ENCODE measurements around the gene ATXN1. TPM values are rescaled to one million over a fixed set of nuclear protein-coding genes. Genes with fewer than 3 reads are reported as not detected.

Gene ATXN1
- total RNA-seq, 2 donors from 2014 or later: 121 to 135 TPM

DNA sequence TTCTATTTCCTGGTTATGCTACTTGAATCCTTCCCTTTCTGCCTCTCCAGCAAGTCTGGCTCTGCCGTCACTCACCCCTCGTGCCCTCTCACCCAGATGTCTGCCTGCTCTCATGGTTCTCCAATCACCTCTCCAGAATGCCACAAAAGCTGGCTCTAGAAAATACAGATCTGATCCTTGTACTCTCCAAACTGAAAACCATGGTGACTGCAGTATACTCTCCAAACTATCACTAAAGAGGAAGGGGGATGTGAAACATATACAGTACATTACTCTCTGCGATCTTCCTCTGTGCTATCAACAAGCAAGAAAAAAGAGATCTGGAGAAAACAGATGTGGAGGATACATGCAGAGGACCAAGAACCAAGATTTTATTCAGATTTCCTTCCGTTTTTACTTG is 91.1 kb downstream of the ATXN1 start:
- H3K9me3 ChIP-seq (ENCODE audit: control insufficient read depth, low read length, poor library complexity, severe bottlenecking): no peaks in the 10 kb centered on the region
- Mint-ChIP-seq H3K27ac (peak overlapping the region; percentile 88), H3K36me3 (ENCODE audit: low read depth) (peaks cover 4% of the 10 kb centered on the region), H3K4me1 (peaks cover 47% of the 10 kb centered on the region), H3K4me3 (peak overlapping the region; percentile 82), H3K27me3 (no peaks in the 10 kb centered on the region)
- DNase-seq (no peak), ATAC-seq (peak; percentile 8)

DNA sequence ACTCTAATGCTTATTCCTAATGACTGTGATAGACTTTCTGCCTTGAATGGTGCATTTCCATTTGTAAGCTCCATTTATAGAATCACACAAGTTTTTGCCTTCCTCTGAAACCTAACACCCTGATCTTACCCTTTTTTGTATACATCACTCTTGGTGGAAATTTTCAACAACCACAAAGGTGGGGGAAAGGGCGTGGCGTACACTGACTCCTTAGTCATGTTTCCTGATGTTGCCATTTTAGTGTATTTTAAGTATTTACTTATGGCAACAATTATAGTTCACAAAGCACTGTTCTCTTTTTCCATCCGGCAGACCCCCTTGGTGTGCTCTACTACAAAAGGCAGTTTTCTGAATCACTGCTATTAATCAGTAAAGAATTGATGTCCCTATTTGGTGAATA is 92.0 kb downstream of the ATXN1 start:
- H3K27ac Mint-ChIP-seq: peak overlapping the region; percentile 88
- peaks cover 46% of the 10 kb centered on the region for H3K4me1 Mint-ChIP-seq

DNA sequence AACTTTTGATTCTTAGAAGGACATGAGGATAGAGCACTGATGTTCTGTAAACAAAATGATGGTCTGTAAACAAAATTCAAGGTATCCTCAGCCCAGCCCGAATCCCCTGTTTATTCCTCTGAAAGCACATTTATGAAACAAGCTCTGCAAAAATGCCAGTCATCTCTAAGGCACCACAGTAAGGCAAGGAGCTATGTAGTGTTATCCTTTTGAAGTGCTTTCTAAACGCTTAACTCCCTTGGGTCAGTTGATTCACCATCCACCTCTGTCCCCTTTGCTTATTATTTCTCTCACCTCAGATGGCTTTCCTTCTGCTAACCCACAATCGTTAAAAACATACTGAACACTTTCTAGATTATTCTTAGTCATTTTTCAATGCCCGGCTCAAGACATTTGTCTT is 93.8 kb downstream of the ATXN1 start:
- Mint-ChIP-seq H3K27me3 (no peaks in the 10 kb centered on the region), H3K4me1 (peaks cover 40% of the 10 kb centered on the region), H3K27ac (peak overlapping the region; percentile 59), H3K36me3 (ENCODE audit: low read depth) (peaks cover 4% of the 10 kb centered on the region), H3K4me3 (peak overlapping the region; percentile 4)
- no peaks in the 10 kb centered on the region for H3K9me3 ChIP-seq (ENCODE audit: control insufficient read depth, low read length, poor library complexity, severe bottlenecking)
- ATAC-seq (no peak), DNase-seq (no peak)

More for the DNA sequence above, 92.0 kb downstream of the ATXN1 start:
- DNase-seq (peak in 1 of 3 donors; percentile 39), ATAC-seq (peak; percentile 85)
- Mint-ChIP-seq H3K27me3 (no peaks in the 10 kb centered on the region), H3K4me3 (peak overlapping the region; percentile 68), H3K36me3 (ENCODE audit: low read depth) (peaks cover 4% of the 10 kb centered on the region)
- no peaks in the 10 kb centered on the region for H3K9me3 ChIP-seq (ENCODE audit: control insufficient read depth, low read length, poor library complexity, severe bottlenecking)

DNA sequence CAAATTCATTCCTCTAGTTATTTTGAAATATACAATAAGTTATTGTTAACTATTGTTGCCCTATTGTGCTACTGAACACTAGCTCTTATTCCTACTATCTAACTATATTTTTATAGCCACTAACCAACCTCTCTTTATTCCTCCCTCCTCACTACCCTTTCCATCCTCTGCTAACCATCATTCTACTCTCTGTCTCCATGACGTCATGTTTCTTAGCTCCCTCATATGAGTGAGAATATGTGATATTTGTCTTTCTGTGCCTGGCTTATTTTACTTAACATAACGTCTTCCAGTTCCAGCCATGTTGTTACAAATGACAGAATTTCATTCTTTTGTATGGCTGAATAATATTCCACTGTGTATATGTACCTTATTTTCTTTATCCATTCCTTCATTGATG is 95.3 kb downstream of the ATXN1 start:
- no peak overlapping the region for H3K27ac Mint-ChIP-seq
- H3K9me3 ChIP-seq (ENCODE audit: control insufficient read depth, low read length, poor library complexity, severe bottlenecking): no peaks in the 10 kb centered on the region
- ATAC-seq (no peak), DNase-seq (no peak)
- H3K4me3 Mint-ChIP-seq: peak overlapping the region; percentile 1
- H3K4me1 Mint-ChIP-seq: peaks cover 28% of the 10 kb centered on the region
- no peaks in the 10 kb centered on the region for H3K27me3 Mint-ChIP-seq
- peaks cover 2% of the 10 kb centered on the region for H3K36me3 Mint-ChIP-seq (ENCODE audit: low read depth)

DNA sequence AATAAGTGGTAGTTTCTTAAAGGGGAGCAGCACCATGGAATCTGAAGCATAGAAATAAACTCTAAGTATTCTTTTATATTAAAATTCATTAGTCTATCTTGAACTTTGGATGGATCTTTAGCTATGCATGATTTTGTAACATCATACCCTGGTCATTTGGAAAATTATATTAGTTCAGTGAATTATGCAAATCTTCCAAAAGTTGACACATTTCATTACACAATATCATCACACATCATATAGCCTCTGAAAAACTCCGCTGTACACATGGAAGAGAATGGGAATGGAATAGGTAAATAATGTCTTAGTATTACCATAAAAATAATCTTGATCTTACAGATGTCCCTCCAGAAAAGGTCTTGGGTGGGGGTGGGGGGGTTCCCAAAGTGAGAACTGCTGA is 96.1 kb downstream of the ATXN1 start:
- ATAC-seq: no peak
- Mint-ChIP-seq H3K27ac (no peak overlapping the region), H3K4me3 (no peak overlapping the region), H3K4me1 (peaks cover 23% of the 10 kb centered on the region), H3K27me3 (no peaks in the 10 kb centered on the region), H3K36me3 (ENCODE audit: low read depth) (peaks cover 2% of the 10 kb centered on the region)
- H3K9me3 ChIP-seq (ENCODE audit: control insufficient read depth, low read length, poor library complexity, severe bottlenecking): no peaks in the 10 kb centered on the region
- no peak for DNase-seq

DNA sequence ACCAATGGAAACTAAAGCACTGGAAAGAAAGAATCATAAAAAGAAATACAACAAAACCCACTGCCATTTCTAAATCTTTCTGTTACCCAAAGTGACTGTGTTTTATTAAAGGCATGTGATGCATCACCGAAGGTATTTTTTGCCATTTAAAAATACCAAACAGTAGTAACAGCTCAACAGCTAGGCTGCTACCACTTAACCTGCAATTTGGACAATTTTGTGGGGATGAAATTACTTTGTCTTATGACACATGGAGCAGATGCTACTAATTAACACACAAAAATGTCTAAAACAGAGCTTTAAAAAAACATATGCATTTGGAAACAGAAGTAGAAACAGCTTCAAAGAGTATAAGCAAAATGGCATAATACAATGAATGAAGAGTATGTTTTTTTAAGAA is 97.4 kb downstream of the ATXN1 start:
- H3K9me3 ChIP-seq (ENCODE audit: control insufficient read depth, low read length, poor library complexity, severe bottlenecking): no peaks in the 10 kb centered on the region

DNA sequence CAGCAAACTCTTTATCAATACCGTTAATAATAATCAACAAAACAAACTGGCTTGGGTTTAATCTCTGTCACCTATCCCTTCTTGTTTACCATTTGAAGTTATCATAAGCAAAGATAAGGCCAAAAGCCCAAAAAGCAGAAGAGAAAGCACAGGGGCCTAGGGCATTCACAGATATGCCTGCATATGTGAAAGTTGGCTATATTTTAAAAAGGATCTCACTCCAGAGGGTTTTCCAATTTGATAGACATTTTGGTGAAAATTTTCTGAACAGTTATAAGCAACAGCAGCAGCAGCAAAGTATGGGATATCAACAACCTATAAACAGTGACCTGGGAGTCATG is 101.1 kb downstream of the ATXN1 start:
- ATAC-seq: no peak
- Mint-ChIP-seq H3K4me3 (peak overlapping the region; percentile 77), H3K4me1 (peaks cover 33% of the 10 kb centered on the region), H3K36me3 (ENCODE audit: low read depth) (peaks cover 2% of the 10 kb centered on the region), H3K27me3 (no peaks in the 10 kb centered on the region), H3K27ac (peak overlapping the region; percentile 90)
- no peak for DNase-seq
- H3K9me3 ChIP-seq (ENCODE audit: control insufficient read depth, low read length, poor library complexity, severe bottlenecking): no peaks in the 10 kb centered on the region

More for the DNA sequence above, 97.4 kb downstream of the ATXN1 start:
- peaks cover 2% of the 10 kb centered on the region for H3K36me3 Mint-ChIP-seq (ENCODE audit: low read depth)
- peaks cover 21% of the 10 kb centered on the region for H3K4me1 Mint-ChIP-seq
- DNase-seq (no peak), ATAC-seq (no peak)
- no peak overlapping the region for H3K27ac Mint-ChIP-seq
- H3K27me3 Mint-ChIP-seq: no peaks in the 10 kb centered on the region
- no peak overlapping the region for H3K4me3 Mint-ChIP-seq

DNA sequence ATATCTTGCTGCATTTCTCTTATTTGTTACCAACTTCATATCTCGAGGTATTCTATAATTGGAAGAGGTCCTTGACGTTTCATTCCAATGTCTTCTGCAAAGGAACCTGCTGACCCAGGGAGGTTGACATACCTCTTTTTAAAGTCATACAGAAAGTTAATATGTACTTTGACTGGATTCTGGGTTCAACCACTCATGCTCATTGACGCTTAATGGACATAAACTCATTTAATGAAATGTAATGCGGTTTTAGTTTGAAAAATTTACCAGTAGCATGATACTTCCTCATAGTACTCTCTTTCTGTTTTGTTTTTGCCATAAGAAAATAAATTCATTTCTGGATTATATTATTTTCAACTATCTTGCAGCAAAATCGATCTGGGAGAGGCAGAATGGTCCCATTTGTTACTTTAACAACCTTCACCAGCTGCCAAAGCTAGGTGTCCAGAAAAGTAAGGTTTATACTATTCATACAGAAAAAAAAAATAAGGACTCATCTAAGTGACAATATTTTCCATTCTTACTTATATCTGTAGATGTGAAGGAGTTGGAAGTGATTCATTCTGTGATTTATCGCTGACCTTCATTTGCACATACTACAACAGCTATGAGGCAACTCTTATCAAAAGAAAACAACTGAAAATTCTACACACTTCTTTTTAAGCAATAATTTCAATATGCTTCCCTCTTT is 101.6 kb downstream of the ATXN1 start:
- no peaks in the 10 kb centered on the region for H3K9me3 ChIP-seq (ENCODE audit: control insufficient read depth, low read length, poor library complexity, severe bottlenecking)
- peak overlapping the region; percentile 77 for H3K4me3 Mint-ChIP-seq
- DNase-seq: no peak
- H3K36me3 Mint-ChIP-seq (ENCODE audit: low read depth): peaks cover 4% of the 10 kb centered on the region
- H3K4me1 Mint-ChIP-seq: peaks cover 39% of the 10 kb centered on the region
- no peak for ATAC-seq
- peak overlapping the region; percentile 90 for H3K27ac Mint-ChIP-seq
- H3K27me3 Mint-ChIP-seq: no peaks in the 10 kb centered on the region

DNA sequence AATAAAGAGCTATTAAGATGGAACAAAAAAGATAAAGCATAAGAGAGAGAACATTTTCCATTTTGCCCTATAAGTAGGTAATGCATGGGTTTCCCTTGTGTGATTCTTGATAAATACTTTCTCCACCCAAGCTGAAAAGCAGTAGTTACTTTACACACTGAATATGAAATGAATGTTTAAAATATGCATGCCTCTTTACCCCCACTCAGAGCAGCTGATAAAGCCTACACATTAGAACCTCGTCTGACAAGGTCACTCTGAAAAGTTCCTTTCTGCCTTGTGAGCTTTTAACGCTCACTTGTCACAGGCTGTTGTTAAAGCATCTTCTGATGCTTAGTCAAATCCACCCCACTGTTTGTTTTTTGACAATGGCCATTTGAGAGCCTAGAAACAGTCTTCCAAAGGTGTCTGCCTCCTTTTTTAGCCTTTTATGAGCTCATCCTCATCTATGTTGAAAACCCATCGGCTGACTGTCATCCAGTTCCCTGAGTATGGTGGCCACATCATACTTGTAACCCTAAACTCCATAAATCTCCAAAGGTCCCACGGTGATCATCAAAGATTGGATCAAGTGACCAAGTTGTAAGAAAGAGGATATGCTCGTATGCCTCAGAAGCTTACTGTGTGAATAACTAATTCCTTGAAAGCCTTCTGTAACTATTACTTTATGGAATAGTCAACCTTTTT is 102.8 kb downstream of the ATXN1 start:
- peak overlapping the region; percentile 81 for H3K4me3 Mint-ChIP-seq
- peaks cover 4% of the 10 kb centered on the region for H3K36me3 Mint-ChIP-seq (ENCODE audit: low read depth)
- ATAC-seq (no peak), DNase-seq (no peak)
- no peaks in the 10 kb centered on the region for H3K9me3 ChIP-seq (ENCODE audit: control insufficient read depth, low read length, poor library complexity, severe bottlenecking)
- peaks cover 43% of the 10 kb centered on the region for H3K4me1 Mint-ChIP-seq
- H3K27me3 Mint-ChIP-seq: no peaks in the 10 kb centered on the region
- H3K27ac Mint-ChIP-seq: peak overlapping the region; percentile 90

DNA sequence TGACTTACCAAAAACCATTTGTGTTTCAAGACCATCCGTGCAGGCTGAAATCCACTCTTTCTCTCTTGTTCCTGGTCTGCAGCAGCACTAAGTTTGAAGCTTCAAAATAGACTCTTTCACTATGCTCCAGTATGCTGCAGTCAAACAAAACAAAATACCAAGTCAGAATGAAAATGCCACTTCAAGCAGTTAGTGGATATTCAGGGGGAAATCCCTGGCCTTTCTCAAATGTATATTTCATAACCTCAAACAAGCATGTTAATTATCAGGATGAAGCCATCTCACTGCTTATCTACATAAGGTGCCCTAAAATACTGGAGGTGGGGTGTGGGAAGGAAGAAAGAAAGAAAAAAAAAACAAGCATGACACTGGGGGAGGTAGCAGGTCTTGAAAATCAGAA is 103.5 kb downstream of the ATXN1 start:
- peak; percentile 58 for ATAC-seq
- H3K4me3 Mint-ChIP-seq: peak overlapping the region; percentile 81
- H3K36me3 Mint-ChIP-seq (ENCODE audit: low read depth): peaks cover 4% of the 10 kb centered on the region
- no peaks in the 10 kb centered on the region for H3K27me3 Mint-ChIP-seq
- H3K9me3 ChIP-seq (ENCODE audit: control insufficient read depth, low read length, poor library complexity, severe bottlenecking): no peaks in the 10 kb centered on the region
- peaks cover 49% of the 10 kb centered on the region for H3K4me1 Mint-ChIP-seq
- DNase-seq: no peak
- peak overlapping the region; percentile 90 for H3K27ac Mint-ChIP-seq

DNA sequence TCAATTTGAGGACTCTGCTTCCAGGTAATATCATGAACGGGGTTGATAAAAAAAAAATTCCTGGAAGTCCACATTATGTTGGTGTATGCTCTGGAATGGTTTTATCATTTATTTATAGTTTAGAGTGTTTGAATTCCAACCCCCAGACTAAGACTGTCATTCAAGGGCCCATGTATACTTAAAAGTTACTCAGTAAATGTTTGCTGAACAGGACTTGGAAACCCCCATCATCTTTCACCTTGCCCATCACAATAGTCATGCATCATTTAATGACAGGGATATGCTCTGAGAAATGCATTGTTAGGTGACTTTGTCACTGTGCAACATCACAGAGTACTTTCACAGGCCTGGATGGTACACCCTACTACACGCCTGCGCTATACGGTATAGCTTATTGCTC is 104.8 kb downstream of the ATXN1 start:
- Mint-ChIP-seq H3K27me3 (no peaks in the 10 kb centered on the region), H3K4me3 (no peak overlapping the region), H3K36me3 (ENCODE audit: low read depth) (peaks cover 4% of the 10 kb centered on the region), H3K4me1 (peaks cover 61% of the 10 kb centered on the region), H3K27ac (peak overlapping the region; percentile 90)
- ATAC-seq (no peak), DNase-seq (no peak)
- H3K9me3 ChIP-seq (ENCODE audit: control insufficient read depth, low read length, poor library complexity, severe bottlenecking): no peaks in the 10 kb centered on the region

DNA sequence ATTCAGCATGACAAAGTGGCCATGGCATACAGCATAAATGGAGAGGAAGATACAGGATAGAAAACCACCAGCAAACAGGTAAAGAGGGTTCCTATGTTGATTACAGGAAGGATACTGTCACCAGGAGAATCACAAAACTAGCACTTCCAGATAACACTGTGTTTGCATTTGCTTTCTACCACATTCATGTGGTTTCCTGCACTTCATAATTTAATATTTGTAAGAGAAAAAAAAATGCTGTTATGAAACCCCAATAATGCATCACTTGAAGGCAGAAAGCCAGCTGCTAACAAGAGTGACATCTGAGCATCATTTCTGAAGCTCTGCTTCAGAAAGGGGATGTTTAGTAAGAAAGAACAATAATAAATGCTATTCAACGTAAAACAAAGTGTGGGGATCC is 106.6 kb downstream of the ATXN1 start:
- DNase-seq (no peak), ATAC-seq (peak; percentile 57)
- H3K4me3 Mint-ChIP-seq: peak overlapping the region; percentile 80

DNA sequence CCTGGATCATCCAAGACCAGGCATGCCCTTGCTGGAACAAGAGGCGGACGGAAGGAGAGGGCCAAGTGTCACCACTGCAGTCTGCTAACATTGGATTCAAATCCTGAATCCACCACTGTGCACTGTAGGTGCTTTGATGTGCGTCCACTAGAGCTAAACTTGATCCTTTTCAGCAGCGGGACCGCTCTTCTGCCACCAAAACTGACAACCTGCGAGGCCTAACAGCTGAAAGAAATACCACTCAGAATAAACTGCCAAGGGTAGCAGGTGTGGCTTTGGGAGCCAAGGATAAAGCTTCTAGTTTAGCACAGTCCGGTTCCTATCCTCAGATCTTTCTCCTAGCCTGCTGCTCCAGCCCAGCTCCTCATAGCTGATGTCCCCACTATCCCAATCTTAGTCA is 108.0 kb downstream of the ATXN1 start:
- no peaks in the 10 kb centered on the region for H3K9me3 ChIP-seq (ENCODE audit: control insufficient read depth, low read length, poor library complexity, severe bottlenecking)
- no peak for ATAC-seq
- Mint-ChIP-seq H3K36me3 (ENCODE audit: low read depth) (peaks cover 4% of the 10 kb centered on the region), H3K27ac (peak overlapping the region; percentile 90), H3K4me3 (peak overlapping the region; percentile 50), H3K27me3 (no peaks in the 10 kb centered on the region), H3K4me1 (peaks cover 53% of the 10 kb centered on the region)
- DNase-seq: no peak

More for the DNA sequence above, 106.6 kb downstream of the ATXN1 start:
- Mint-ChIP-seq H3K4me1 (peaks cover 66% of the 10 kb centered on the region), H3K27me3 (no peaks in the 10 kb centered on the region), H3K27ac (peak overlapping the region; percentile 90), H3K36me3 (ENCODE audit: low read depth) (peaks cover 4% of the 10 kb centered on the region)
- H3K9me3 ChIP-seq (ENCODE audit: control insufficient read depth, low read length, poor library complexity, severe bottlenecking): no peaks in the 10 kb centered on the region

DNA sequence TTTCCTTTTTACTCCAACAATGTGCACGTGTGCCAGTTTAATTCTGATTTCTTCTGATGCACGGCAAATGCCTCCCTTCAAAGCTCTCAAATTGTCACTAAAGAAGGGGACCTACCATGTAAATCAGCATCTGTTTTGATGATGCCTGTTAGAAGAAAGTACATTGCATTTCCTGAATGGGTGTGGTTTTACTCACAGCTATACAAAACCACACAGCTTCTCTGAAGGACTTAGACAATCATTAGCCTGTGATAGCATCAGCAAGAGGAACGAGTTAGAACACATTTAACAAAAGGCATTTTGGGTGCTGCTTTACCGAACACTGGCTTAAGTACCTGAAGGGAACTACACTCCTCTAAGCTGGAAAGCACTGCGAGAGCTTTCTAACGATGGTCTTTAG is 109.4 kb downstream of the ATXN1 start:
- peak overlapping the region; percentile 52 for H3K4me3 Mint-ChIP-seq
- H3K4me1 Mint-ChIP-seq: peaks cover 42% of the 10 kb centered on the region
- DNase-seq (no peak), ATAC-seq (peak; percentile 87)
- peaks cover 2% of the 10 kb centered on the region for H3K36me3 Mint-ChIP-seq (ENCODE audit: low read depth)
- no peaks in the 10 kb centered on the region for H3K27me3 Mint-ChIP-seq
- H3K9me3 ChIP-seq (ENCODE audit: control insufficient read depth, low read length, poor library complexity, severe bottlenecking): no peaks in the 10 kb centered on the region
- peak overlapping the region; percentile 90 for H3K27ac Mint-ChIP-seq
